ENCODE results near the gene PCNX2. TPM values are rescaled to one million over a fixed set of nuclear protein-coding genes. Genes with fewer than 3 reads are reported as not detected.
A peak's percentile ranks its signal among the peaks of the same experiment; 100 is the strongest.

The PCNX2 gene
- polyA plus RNA-seq, 3 donors, result 0.29 to 7.9 (median 0.62) TPM

DNA sequence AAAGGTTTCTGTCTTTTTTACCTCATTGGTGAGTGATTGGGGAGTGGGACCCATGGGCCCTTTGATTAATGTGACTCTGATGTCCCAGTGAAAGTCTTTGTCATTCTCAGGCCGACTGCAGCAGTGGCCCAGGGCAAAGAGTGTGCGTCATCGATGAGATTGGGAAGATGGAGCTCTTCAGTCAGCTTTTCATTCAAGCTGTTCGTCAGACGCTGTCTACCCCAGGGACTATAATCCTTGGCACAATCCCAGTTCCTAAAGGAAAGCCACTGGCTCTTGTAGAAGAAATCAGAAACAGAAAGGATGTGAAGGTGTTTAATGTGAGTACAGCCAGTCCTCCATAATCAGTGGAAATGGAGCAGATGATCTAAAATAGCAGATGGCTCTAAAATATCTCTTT is 325.7 kb downstream of the PCNX2 start:
- Histone ChIP-seq H2AFZ (ENCODE audit: insufficient read depth, low read depth, low read length, poor library complexity, severe bottlenecking) (no peak overlapping the region), H3K4me3 (replicated peaks in 1 of 3; ENCODE audit: low read depth in 2 of 3, low read length in 3 of 3) (no peak overlapping the region), H3K9me3 (replicated peaks in 1 of 2; ENCODE audit: control insufficient read depth in 1 of 2, insufficient read depth in 1 of 2, low read length in 2 of 2) (peaks cover 12 to 21% of the 10 kb centered on the region in 2 donors), H3K36me3 (replicated peaks in 1 of 2; ENCODE audit: control insufficient read depth in 1 of 2, insufficient read depth in 2 of 2, low read length in 2 of 2) (peaks cover 36 to 84% of the 10 kb centered on the region in 2 donors), H4K20me1 (ENCODE audit: insufficient read depth, low read length) (no peaks in the 10 kb centered on the region), H3K27me3 (ENCODE audit: control insufficient read depth in 2 of 2, insufficient read depth in 2 of 2, low read length in 2 of 2) (no peaks in the 10 kb centered on the region), H3K4me1 (ENCODE audit: control insufficient read depth in 1 of 2, insufficient read depth in 2 of 2, low read length in 2 of 2) (no peaks in the 10 kb centered on the region), H3K79me2 (ENCODE audit: insufficient read depth, low read length) (no peaks in the 10 kb centered on the region), H3K9ac (ENCODE audit: insufficient read depth, low read length, poor library complexity, severe bottlenecking) (no peak overlapping the region), H3K4me2 (replicated peaks; ENCODE audit: extremely low read depth, low read length, poor library complexity, severe bottlenecking) (no peak overlapping the region), H3K27ac (ENCODE audit: low read depth in 1 of 2, low read length in 2 of 2) (no peak overlapping the region)
- H3K27me3 Mint-ChIP-seq (ENCODE audit: low read depth in 3 of 3), result peaks cover 0 to 2% (median 0%) of the 10 kb centered on the region in 3 donors
- 95% methylated on average over 3 of the region's 5 CpGs for WGBS (ENCODE audit: insufficient coverage)
- peaks cover 78 to 82% of the 10 kb centered on the region in 2 donors for H3K36me3 Mint-ChIP-seq
- no peak overlapping the region for H3K4me3 Mint-ChIP-seq
- peaks cover 23 to 33% (median 26%) of the 10 kb centered on the region in 7 donors for H3K9me3 Mint-ChIP-seq
- intact Hi-C loops (cut with micrococcal nuclease), result no loop called here
- H3K27ac Mint-ChIP-seq, result no peak overlapping the region
- no peak for DNase-seq
- TF ChIP-seq, protein P1, sequence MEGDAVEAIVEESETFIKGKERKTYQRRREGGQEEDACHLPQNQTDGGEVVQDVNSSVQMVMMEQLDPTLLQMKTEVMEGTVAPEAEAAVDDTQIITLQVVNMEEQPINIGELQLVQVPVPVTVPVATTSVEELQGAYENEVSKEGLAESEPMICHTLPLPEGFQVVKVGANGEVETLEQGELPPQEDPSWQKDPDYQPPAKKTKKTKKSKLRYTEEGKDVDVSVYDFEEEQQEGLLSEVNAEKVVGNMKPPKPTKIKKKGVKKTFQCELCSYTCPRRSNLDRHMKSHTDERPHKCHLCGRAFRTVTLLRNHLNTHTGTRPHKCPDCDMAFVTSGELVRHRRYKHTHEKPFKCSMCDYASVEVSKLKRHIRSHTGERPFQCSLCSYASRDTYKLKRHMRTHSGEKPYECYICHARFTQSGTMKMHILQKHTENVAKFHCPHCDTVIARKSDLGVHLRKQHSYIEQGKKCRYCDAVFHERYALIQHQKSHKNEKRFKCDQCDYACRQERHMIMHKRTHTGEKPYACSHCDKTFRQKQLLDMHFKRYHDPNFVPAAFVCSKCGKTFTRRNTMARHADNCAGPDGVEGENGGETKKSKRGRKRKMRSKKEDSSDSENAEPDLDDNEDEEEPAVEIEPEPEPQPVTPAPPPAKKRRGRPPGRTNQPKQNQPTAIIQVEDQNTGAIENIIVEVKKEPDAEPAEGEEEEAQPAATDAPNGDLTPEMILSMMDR (IDR thresholded peaks at IDR 0.05), result no peak
- H3K4me1 Mint-ChIP-seq, result peaks cover 9% of the 10 kb centered on the region

GRCh38 chr1:232968965-232969364 is 326.6 kb downstream of the PCNX2 start:
- H3K4me3 ChIP-seq (replicated peaks in 1 of 3; ENCODE audit: low read depth in 2 of 3, low read length in 3 of 3), result no peak overlapping the region
- no peaks in the 10 kb centered on the region for H3K27me3 ChIP-seq (ENCODE audit: control insufficient read depth in 2 of 2, insufficient read depth in 2 of 2, low read length in 2 of 2)
- no peaks in the 10 kb centered on the region for H3K4me1 ChIP-seq (ENCODE audit: control insufficient read depth in 1 of 2, insufficient read depth in 2 of 2, low read length in 2 of 2)
- H3K36me3 ChIP-seq (replicated peaks in 1 of 2; ENCODE audit: control insufficient read depth in 1 of 2, insufficient read depth in 2 of 2, low read length in 2 of 2), result peaks cover 36 to 76% of the 10 kb centered on the region in 2 donors
- no peak overlapping the region for H3K9ac ChIP-seq (ENCODE audit: insufficient read depth, low read length, poor library complexity, severe bottlenecking)
- no peaks in the 10 kb centered on the region for H4K20me1 ChIP-seq (ENCODE audit: insufficient read depth, low read length)
- Mint-ChIP-seq H3K9me3 (peaks cover 19 to 30% (median 21%) of the 10 kb centered on the region in 7 donors), H3K27ac (peak overlapping the region in 1 of 7 donors; percentile 2), H3K4me3 (no peak overlapping the region), H3K36me3 (peaks cover 76 to 78% of the 10 kb centered on the region in 2 donors), H3K27me3 (ENCODE audit: low read depth in 3 of 3) (peaks cover 0 to 2% (median under 1%) of the 10 kb centered on the region in 3 donors), H3K4me1 (peaks cover 9% of the 10 kb centered on the region)
- peaks cover 12 to 17% of the 10 kb centered on the region in 2 donors for H3K9me3 ChIP-seq (replicated peaks in 1 of 2; ENCODE audit: control insufficient read depth in 1 of 2, insufficient read depth in 1 of 2, low read length in 2 of 2)
- DNase-seq, result peak in 1 of 3 donors; percentile 20
- TF ChIP-seq, protein P1 (IDR thresholded peaks at IDR 0.05), result no peak
- no peak overlapping the region for H3K27ac ChIP-seq (ENCODE audit: low read depth in 1 of 2, low read length in 2 of 2)
- intact Hi-C loops (cut with micrococcal nuclease), result no loop called here
- no peaks in the 10 kb centered on the region for H3K79me2 ChIP-seq (ENCODE audit: insufficient read depth, low read length)
- H2AFZ ChIP-seq (ENCODE audit: insufficient read depth, low read depth, low read length, poor library complexity, severe bottlenecking), result no peak overlapping the region
- WGBS (ENCODE audit: insufficient coverage), result no CpG with 5 or more reads among the region's 3 CpGs
- H3K4me2 ChIP-seq (replicated peaks; ENCODE audit: extremely low read depth, low read length, poor library complexity, severe bottlenecking), result no peak overlapping the region

All from CD14-positive monocyte (primary cell).